Stimulated activated CD4-positive, alpha-beta T cell treated with anti-CD3 and anti-CD28 coated beads, TNF-alpha, amount 100 ng/mL, for 24 hours (primary cell): ENCODE data around the gene DPYSL3.

ENCODE experiments used
- DNase-seq, 3 experiments: peaks; one replicate each; pipeline ENCODE4 v3.0.0-alpha.2; 2020; ENCODE audit warnings: low read depth in 3 of 3

Gene DPYSL3

DNA sequence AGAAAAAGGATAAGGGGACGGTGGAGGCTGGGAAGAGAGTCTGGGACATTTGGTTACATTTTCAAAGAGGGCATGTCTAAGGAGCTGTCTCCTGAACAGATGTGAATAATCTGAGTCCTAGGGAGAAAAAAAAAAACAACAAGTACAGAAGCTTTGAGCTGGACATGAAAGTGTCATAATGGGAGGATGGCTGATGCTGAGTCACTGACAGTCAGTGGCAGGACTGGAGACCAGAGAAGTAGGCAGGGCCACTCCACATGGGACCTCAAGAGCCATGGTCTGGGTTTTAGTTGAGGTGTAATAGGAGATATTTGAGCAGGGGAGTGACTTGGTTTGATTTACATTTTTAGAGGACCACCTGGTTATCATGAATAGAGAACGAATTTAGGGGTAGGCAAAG, 70.6 kb downstream of the DPYSL3 start:
- DNase-seq = no peak

DNA sequence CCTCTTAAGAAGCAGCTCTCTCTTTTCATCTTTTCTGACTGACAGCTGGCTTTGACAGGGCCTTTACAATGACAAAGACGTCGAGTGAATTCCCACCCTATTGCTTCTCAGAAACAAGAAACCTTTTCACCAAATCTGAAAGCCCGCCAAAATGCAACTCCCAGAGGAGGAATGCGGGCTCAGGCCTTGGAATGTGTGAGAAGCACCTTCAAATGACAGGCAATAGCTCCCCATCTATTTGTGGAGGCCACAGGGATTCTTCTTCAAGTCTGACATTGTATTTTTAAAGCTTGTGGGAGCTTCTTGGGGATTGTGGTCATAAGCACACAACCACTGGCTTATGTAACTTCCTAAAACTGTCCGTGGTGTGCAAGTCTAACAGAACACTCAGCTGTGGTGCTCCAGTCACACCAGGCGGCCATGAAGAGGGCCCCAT, 72.7 kb downstream of the DPYSL3 start:
- DNase-seq = no peak

DNA sequence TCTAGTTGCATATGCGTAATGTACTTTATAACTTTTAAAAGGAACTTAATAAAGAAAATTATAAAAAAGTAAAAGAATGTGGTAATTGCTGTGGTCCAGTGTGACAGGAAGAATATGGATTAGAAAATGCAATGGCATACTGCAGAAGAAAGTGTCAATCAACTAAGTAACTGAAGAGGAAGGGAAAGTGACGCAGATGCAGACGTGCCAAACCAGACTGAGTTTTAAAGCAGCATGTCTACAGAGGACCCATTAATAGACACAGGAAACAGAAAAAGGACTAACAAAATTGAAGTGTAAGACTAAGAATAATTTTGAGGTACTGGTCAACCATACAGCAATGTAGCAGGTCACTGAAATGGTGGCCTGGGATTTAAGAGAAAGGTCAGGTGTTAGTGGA, 73.3 kb downstream of the DPYSL3 start:
- DNase-seq = no peak

DNA sequence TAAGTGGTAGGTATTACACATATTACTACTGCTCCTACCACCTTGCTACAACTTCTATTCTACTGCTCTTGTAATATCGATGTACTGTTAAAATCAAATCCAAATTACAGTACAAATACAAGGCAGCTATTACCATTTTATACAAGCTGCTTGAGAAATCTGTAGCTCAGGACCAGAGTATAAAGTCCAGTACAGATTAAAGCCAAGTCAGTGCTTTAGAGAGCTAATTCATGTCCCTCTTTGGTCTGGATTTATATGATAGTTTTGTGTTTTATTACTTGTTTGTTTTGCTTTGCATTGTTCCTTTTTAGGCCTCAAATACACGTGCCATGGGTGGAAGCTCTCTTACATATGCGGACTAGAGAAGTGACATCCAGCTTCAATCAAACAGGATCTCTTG, 75.8 kb downstream of the DPYSL3 start:
- DNase-seq = no peak

DNA sequence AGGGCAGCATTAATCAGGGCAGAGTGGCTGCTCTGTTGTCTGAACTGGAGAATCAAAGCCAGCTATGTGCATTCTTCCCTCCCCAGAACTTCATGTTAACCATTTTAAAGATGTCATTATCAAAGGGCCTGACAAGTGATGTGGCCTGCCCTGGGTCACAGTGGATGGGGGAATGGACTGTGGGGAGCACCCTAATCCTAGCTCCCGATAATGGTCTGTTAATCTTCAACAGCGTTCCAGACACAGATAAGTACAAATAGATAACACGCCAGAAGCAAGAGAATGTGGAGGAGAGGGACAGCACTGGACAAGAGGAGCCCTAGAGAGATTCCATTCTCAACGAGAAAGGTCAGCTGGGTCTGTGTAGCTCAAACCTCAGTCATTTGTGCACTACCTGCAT, 77.5 kb downstream of the DPYSL3 start:
- DNase-seq = no peak

DNA sequence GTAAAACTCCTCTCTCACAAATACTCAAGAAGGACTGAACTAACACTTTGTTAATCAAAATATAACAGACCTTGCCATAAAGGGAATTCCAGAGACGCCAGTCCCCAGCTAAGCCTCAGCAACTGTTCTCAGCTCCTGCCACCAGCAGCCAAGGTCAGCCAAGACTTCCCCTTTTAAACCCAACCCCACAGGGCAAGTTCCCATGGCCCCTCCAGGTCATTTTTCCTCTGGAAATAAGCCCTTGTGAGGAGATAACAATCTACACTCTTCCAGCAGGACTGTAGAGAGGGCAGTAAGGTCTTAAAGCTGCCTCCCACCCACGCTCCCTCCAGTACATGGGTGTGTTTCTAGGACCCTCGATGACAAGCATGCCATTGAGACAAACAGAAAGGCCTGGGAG, 78.3 kb downstream of the DPYSL3 start:
- DNase-seq = no peak

DNA sequence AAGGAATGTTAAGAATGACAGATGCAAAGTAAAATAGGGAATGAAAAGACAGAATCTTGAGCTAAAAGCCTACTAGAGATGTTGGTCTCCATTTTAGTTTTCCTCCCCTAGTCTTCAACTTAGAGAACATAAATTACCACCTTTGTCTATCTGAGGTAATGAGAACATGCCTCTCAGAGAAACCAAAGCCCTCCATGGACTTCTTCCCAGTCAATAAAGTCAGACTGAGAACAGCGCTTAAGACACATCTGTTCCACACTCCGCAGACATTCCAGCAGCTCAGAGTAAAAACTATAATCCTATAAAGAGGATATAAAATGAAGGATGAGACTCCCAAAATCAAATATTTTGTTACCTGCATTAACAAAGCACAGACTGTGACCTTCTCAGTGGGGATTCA, 79.2 kb downstream of the DPYSL3 start:
- DNase-seq = no peak

DNA sequence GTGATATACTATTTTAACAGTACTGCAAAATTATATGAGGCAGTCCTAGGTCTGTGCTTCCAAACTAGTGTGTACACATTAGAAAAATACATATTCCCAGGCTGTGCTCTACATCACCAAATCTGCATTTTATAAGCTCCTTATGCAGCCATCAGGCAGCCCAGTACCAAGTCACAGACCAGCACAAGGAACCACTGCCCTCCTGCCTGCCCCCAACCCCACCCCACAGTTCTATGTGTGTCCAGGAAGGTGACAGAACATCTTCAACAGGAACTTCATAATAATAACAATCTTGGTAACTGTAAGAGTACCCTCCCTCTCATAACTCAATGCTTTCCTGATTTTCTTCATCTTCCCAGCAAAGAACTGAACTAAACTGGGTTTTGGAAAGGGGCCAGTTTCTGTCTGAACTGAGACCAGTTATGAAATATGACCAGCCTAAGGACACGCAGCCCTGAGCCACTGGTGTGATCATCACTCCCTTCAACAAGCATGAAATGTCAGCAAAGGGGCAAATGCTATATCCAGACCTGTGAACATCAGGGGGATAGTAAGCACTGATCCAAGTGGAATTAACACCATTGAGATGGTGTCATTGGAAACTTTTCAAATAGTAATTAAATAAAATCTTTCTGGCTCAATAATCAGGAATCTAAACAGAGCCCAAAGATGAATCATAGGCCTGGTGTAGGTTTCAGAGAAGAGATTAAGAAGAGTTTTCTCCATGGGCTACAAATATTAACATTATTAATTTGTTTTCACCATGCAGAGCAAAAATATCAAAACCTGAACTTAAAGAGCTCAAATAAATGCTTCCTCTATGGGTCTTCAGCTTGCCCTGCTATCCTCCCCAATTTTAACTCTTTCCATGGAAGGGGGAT, 82.1 kb downstream of the DPYSL3 start:
- no peak for DNase-seq

DNA sequence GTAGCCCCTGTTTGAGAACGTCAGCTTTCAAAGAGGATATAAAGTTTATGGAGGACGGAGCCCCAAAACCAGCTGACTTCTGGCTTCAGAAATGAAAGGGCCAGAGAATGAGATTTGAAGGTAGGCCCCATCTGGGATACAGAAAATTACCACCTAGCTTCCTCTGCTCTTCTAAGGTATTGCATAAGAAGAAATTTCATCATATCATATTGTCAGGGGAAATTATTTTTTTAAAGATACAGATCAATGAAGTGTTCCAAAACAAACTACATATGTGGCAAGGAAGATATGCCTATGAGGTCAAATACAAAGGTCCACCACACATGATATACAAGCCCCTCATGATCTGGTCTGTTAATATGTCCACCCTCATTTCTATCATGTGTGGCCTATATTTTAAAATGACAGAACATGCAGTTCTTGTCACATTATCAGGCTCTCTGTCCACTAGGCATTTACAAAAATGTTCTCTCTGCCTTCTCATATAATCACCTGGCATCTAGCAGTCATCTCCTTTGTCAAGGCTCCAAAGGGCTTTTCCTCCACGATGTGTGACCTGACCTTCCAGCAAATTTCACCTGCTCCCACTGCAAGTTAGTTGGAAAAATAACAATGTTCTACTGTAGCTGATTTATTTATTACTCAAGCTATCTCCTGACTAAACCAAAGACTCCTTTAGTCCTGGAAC, 83.1 kb downstream of the DPYSL3 start:
- DNase-seq = no peak

DNA sequence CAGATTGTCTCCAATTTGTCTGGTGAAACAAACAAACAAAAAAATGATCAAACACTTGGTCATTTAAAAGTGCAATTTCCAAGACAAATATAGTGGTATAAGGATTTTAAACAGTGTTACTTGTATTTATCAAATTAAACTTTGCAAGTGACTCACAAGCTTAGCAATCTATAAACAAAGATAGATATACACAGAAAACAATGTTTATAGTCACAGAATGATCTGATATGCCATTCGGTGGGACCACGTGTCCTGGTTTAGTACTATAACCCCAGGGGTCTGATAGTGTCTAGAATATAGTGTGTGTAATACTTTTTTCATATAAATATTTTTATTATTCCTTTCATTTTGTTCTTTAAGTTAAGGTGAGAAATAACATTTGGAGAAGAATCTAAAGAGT, 91.3 kb downstream of the DPYSL3 start:
- no peak for DNase-seq

DNA sequence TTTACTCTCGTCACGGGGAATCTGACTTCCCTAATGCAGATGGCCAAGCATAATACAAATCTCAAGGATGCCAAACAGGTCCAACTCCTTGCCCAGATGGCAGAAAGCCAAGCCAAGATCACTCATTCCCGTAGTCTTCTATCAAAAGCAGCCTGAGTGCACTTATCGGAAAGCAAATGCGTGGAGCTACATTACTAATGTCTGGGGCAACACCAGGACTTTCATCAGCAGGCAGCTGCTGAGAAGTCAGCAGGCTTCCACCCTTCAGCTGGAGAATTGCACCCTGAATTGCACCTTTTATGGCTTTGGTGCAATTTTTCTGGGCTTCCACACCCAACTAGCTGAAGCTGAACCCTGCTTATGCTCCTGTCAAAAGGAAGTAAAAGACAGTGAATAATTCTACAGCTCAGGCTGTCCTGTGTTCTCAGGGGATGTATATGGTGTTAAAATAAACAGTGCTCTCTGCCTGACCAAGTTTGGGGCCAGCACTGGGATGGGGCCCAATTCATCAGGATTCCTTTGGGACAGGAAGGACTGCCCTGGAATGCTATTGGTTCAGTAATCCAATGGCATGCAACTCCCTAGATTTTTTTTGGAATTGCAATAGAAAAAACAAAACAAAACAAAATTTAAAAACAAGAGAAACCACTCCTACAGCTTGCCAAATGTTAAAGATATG, 92.6 kb downstream of the DPYSL3 start:
- DNase-seq = no peak

DNA sequence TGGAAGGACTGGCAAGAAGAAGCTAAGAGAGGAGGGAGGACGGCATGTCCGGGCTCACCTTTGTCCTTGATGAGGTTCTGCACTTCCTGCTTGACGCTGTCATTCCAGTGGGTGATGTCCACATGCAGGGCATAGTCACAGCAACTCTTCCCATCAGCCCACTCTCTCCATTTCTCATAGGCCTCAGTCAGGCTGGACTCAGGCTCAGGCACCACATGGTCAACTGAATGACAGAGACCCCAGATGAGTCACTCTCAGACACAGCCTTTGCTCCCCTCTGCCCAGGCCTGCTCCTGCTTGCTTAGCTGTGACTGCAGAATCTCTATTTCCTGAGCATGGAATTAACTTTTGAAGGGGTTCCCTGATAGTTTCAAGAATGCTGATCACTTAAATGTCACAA, 94.2 kb downstream of the DPYSL3 start:
- DNase-seq = no peak

DNA sequence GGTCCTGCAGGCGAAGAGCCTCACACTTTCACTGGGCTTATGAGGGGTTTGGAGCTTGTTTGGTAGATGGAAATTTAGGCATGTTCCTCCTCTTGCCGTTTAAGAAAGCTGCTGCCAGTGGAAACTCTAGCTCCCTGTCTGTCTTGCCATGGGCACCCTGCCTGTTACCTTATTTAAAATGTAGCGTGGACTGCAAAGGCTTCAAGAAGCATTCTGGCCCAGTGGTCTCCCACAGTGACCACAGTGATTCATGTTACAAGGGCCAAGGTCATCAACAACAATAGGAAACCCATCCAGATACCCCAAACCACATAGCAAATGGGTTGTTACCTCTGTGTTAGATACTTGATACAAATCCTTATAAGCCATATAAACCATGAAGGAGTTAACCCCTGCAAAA, 96.6 kb downstream of the DPYSL3 start:
- no peak for DNase-seq

DNA sequence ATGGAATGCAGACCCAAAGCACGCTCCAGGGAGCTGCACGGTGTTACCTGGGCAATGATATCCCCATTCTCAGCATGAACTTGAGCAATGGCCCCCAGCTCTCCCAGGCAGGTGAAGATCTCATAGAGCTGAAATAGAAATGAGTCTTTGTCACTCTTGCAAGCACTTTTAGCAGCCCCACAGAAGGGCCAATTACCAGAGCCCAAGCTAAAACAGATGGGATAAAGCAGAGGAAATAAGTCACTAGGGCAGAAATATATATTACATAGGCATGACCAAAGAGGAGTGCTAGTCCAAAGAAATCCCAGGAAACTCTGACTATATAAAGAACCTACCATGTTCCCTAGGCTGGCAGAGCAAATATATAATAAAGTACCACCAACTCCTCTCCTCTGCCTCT, 97.3 kb downstream of the DPYSL3 start:
- DNase-seq = no peak

DNA sequence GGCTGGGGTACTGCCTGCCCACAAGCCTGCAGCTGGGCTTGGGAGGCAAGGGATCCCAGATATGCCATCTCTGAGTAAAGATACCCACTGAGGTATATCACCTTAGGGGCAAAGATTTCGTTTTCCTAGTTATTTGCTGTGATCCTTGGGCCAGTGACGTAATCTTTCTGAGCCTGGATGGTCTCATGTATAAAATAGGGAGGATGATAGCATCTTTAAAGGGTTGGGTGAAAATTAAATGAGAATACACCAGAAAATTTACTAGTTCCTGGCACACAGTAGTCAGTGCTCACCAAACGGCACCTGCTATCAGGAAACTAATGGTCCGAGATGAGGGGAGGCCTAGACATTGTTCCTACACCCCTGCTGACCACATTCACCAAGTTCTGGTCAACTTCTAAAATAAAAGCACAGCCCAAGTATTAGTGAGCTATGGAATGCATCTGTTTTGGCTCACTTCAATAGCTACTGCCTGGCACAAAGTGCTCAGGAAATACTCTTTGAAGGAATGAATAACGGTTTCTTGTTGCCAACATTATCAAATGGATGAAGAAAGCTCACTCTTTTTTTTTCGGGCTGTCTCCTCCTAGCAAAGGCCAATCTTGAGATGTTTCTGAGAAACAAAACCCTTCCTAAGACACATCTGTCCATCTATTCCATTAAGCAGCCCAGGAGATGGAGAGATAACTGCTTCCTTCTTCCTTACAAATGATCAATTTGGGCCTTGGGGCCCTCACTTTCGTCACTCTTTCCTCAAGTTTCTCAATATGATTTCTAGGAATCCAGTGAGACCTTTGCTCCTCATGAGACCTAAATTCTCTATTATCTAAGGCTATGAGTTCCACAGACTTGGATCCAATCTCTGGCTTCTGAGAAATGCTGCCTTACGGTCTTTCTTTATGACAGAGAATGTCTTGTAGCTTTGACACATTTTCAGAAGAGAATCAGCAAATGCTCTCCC, 98.2 kb downstream of the DPYSL3 start:
- no peak for DNase-seq

DNA sequence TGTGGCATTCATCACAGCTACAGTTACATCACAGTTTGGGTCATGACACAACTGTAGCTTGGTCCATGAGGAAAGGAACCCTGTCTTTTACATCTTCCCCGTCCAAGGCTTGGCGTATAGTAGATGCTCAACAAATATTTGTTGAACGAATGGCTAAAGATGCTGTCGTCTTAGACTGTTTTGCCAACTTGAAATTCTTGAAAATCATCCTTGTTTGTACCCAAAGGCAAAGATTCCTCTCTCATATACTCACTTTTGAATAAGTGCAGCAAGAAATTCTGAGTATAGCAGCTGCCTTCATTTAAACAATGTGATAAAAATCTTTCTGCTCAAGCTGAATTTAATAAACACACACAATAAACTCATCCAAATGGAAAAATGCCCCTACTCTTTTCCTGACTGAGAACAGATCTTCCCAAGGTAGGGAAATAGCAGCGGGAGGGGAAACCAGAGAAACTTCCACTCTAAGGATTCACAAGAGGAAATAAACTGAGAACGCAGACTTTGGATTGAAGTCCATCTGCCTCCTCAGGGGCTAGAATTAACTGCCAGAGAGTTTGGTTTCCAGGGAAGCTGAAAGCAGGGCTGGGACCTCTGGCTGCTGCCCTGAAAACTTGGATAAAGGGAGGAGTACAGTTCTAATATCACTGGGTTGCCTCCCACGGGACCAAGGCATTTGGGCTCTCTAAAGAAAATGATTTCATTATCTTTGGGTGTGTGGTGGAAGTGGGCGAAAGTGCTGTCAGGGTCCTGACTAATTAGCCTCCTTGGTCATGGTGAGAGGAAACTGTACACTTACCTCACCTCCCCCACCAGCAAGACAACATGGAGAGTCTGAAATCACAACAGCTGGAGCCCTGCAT, 99.1 kb downstream of the DPYSL3 start:
- DNase-seq = no peak

DNA sequence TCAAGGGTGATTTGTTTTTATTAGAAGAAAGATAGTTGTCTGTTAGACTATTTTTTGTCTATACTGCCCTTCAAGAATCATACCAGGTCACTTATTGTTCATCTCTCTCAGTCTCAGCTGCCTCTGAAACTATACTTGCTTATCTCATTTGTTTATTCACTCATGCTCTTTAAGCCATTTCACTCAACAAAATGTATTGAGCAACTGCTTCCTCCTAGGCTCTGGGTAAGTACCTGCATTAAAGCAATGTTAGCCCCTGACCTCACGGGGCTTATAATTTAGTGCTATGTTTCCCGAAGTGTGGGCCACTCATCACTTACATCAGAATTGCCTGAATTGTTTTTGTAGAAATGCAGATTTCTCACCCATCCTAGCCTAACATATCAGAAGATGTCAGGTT, 100.9 kb downstream of the DPYSL3 start:
- no peak for DNase-seq

DNA sequence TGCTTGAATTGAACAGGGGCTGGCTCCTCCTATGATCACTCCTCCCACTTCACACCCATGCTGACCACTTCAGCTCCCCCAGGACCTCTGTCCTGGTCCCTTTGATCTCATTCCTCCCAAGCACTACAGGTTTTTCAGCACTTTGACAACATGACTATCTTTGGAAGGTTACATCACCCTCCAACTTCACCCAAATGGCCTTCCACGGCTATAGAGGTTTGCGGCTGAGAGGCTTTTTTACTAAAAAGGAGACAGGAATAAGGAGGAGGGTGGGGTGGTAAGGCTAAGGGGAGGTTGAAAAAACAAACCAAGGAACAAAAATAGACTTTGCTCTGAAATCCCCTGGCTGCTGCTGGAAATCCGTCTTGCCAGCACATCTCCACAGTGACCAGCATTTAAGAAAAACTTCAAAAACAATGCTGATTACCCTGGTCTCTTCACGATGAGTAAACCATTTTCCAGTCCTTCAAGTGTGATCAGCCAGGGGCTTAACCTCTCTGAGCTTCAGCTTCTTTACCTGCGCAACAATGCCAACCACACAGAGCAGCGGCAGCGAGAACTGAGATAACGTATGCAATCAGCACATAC, 102.7 kb downstream of the DPYSL3 start:
- no peak for DNase-seq

DNA sequence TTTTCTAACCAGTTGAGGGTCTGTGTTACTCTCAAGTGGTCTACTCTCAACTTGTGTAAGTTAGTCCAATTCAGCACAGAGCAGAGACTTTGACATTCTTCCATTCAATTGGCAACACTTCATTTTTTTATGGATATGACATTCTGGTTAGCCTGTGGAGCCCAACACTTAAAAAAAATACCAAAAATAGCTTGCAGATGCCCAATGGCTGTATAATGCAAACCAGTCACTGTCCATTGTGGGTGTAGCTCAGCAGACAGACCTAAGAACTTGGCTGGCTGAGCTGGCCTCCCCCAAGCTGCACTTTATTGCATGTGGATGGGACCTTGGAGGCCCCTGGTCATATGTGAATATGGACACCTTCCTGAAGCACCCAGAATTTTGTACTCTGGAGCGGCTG, 103.2 kb downstream of the DPYSL3 start:
- no peak for DNase-seq

DNA sequence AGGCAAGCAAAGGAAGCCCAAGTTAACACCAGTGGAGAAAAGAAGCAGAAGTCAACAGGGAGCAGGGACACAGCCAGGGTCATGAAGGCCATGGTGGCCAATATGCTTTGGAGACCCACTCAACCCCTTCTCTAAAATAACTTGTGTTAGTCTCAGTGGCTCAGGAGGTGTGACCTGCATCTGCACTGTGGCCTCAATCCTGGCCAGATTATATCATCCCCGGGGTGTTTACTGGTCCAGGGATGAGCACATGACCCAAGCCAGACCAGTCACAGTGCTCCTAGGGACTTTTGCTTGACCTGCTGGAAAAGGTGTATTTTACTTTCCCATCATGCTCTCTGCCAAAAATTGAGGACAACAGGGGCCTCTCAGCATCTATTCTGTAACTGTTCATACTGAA, 105.2 kb downstream of the DPYSL3 start:
- DNase-seq = no peak
